ENCODE measurements around the gene MYO18B. TPM values are rescaled to one million over a fixed set of nuclear protein-coding genes. Genes with fewer than 3 reads are reported as not detected.

The MYO18B gene
- total and polyA plus RNA-seq, 8 donors: 0.05 to 0.47 (median 0.14) TPM

DNA sequence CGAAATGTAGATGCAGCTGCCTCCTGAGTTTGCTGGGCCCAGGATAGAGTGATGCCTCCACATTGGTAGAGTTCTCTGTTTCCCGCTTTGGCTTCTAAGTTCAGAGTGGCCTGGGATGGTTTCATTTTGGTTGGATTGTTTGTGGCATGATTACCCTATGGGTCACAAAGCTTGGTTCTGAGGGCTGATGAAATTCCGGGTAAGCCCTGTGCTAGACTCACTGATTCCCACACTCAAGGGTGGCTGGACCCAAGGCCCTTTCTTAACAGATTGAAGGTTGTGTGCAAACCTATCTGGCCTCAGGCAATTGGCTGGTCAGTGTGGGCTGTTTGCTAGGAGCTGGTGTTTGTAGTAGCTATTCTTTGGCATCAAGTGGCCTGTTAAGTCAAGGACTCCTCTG, 158.4 kb downstream of the MYO18B start:
- WGBS, 2 donors: 83 to 93% methylated on average over 3 of the region's 3 CpGs
- TF ChIP-seq, protein P1, sequence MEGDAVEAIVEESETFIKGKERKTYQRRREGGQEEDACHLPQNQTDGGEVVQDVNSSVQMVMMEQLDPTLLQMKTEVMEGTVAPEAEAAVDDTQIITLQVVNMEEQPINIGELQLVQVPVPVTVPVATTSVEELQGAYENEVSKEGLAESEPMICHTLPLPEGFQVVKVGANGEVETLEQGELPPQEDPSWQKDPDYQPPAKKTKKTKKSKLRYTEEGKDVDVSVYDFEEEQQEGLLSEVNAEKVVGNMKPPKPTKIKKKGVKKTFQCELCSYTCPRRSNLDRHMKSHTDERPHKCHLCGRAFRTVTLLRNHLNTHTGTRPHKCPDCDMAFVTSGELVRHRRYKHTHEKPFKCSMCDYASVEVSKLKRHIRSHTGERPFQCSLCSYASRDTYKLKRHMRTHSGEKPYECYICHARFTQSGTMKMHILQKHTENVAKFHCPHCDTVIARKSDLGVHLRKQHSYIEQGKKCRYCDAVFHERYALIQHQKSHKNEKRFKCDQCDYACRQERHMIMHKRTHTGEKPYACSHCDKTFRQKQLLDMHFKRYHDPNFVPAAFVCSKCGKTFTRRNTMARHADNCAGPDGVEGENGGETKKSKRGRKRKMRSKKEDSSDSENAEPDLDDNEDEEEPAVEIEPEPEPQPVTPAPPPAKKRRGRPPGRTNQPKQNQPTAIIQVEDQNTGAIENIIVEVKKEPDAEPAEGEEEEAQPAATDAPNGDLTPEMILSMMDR (IDR thresholded peaks at IDR 0.05): no peak

DNA sequence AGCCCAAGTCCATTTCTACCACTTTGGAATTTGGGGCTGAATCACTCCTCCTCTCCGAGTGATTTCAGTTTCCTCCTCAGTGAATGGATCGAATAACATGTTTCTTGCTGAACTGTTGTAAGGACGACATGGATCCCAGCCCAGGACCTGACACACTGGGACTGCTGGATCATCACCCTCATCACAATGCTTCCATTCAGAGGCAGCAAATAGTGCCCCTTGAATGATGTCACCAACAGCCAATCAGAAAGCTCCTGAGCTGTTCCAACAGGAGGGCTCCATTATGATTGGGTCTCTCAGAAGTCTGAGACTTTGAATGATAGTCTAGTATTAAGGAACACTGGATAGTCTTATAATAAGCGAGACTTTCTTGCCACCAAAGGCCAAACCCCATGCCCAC, 158.9 kb downstream of the MYO18B start:
- H3K27ac ChIP-seq: no peak overlapping the region
- intact Hi-C loops (cut with DNase I): no loop called here
- H3K9me3 ChIP-seq: no peaks in the 10 kb centered on the region
- no peaks in the 10 kb centered on the region for H3K4me1 ChIP-seq
- 74 to 87% methylated on average over 4 of the region's 4 CpGs for WGBS, 2 donors
- peaks cover 0 to 4% (median 0%) of the 10 kb centered on the region in 4 donors for H3K27me3 ChIP-seq
- DNase-seq: no peak
- no peaks in the 10 kb centered on the region for H3K36me3 ChIP-seq
- no peak for ATAC-seq
- no peak for FAIRE-seq
- H3K4me3 ChIP-seq: no peak overlapping the region
- TF ChIP-seq, protein P1 (IDR thresholded peaks at IDR 0.05): no peak

More for the DNA sequence above, 158.4 kb downstream of the MYO18B start:
- Histone ChIP-seq H3K4me3 (no peak overlapping the region), H3K9me3 (no peaks in the 10 kb centered on the region), H3K36me3 (no peaks in the 10 kb centered on the region), H3K4me1 (no peaks in the 10 kb centered on the region), H3K27me3 (peaks cover 0 to 4% (median 0%) of the 10 kb centered on the region in 4 donors), H3K27ac (no peak overlapping the region)
- no peak for DNase-seq
- ATAC-seq: no peak
- FAIRE-seq: no peak
- intact Hi-C loops (cut with DNase I): no loop called here

DNA sequence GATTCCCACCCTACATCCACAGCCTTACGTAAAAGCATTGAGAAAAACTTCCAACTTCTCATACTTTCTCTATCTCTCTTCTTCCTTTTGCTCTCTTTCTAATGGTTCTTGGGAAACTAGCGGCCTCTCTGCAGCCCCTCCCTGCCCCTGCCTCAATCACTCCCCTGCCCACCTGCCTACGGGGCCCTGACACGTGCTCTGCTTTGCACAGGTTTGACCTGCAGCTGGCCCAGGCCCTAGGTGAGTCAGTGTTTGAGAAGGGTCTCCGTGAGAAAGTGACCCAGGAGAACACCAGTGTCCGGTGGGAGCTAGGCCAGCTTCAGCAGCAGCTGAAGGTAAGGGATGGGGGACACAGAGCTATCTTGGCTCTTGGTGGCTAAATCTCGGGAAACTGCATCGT, 160.4 kb downstream of the MYO18B start:
- FAIRE-seq: no peak

DNA sequence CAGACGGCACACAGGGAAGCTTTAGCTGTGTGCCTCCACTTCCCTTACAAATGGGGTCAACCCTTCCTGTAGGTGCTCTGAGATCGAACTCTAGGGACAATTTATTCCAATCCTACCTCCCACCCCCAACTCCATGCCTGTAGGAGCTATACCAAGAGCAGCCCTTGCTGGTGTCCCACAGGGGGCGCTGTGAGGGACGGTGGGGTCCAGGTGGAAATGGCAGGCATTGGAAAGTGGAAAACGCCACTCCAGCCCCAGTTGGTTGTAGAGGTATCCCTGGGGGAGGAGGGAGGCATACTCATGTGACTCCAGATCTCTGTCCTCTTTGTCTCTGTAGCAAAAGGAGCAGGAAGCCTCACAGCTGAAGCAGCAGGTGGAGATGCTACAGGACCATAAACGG, 161.3 kb downstream of the MYO18B start:
- WGBS, 2 donors: 32 to 42% methylated on average over 6 of the region's 6 CpGs
- no peak overlapping the region for H3K4me3 ChIP-seq
- DNase-seq (no peak), ATAC-seq (no peak), FAIRE-seq (no peak)
- H3K4me1 ChIP-seq: no peaks in the 10 kb centered on the region
- TF ChIP-seq, protein P1 (IDR thresholded peaks at IDR 0.05): no peak
- intact Hi-C loops (cut with DNase I): no loop called here
- no peaks in the 10 kb centered on the region for H3K9me3 ChIP-seq
- no peaks in the 10 kb centered on the region for H3K36me3 ChIP-seq
- H3K27ac ChIP-seq: no peak overlapping the region
- peaks cover 0 to 4% (median 0%) of the 10 kb centered on the region in 4 donors for H3K27me3 ChIP-seq

More for the DNA sequence above, 160.4 kb downstream of the MYO18B start:
- Histone ChIP-seq H3K4me1 (no peaks in the 10 kb centered on the region), H3K27ac (no peak overlapping the region), H3K4me3 (no peak overlapping the region), H3K27me3 (peaks cover 0 to 4% (median 0%) of the 10 kb centered on the region in 4 donors), H3K36me3 (no peaks in the 10 kb centered on the region), H3K9me3 (no peaks in the 10 kb centered on the region)
- TF ChIP-seq, protein P1 (IDR thresholded peaks at IDR 0.05): no peak
- WGBS, 2 donors: 56 to 66% methylated on average over 8 of the region's 8 CpGs
- intact Hi-C loops (cut with DNase I): no loop called here
- DNase-seq (no peak), ATAC-seq (no peak)

DNA sequence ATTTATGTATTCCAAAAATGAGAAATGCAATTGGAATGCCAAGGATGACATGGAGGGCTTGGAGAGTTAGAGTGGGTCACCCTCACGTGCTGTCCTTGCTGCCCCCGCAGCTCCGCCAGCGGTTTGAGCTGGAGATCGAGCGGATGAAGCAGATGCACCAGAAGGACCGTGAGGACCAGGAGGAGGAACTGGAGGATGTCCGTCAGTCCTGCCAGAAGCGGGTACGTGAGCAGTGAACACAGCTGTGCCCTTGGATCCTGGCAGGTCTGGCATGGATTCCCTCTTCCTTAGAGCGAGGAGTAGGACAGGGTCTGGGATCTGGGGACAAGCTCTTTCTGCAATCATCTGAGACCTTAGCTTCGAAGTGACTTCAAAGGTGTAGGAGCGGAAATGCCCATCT, 166.2 kb downstream of the MYO18B start:
- Histone ChIP-seq H3K4me3 (no peak overlapping the region), H3K36me3 (no peaks in the 10 kb centered on the region), H3K27ac (no peak overlapping the region), H3K9me3 (no peaks in the 10 kb centered on the region), H3K4me1 (no peaks in the 10 kb centered on the region), H3K27me3 (peaks cover 0 to 4% (median 1%) of the 10 kb centered on the region in 4 donors)
- ATAC-seq (no peak), DNase-seq (no peak), FAIRE-seq (no peak)
- WGBS, 2 donors: 74 to 81% methylated on average over 13 of the region's 13 CpGs
- TF ChIP-seq, protein P1 (IDR thresholded peaks at IDR 0.05): no peak
- intact Hi-C loops (cut with DNase I): no loop called here
